ENCODE measurements around the gene VMAC.

VMAC gene

DNA sequence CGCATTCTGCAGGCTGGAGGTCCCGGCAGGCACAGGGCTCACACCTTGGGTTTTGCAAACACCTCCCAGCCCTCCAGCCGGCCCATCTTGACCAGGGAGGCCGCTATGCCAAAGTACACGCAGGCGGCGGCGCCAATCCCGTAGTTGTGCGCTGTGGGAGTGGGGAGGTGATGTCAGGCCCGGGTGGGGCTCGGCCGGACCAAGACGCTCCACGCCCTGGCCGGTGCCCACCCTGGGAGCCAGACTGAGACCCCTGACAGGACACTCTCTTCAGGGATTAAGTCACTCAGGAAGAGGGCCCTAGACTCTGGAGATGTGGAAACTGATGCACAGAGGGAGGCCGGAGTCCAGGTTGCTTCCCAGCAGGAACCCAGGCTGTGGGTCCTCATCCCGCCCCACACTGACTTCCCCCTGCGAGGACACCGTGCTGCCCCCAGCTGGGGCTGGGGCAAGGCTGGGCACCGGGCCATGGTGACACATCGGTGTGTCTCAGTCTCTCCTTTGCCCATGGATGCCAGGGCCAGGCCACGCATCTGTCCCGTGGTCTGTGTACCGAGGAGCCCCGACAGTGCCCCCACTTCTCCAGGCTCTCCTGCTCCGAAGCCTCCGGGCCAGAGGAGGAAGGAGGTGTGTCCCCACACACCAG is 9.8 kb upstream of the VMAC start:
- DNase-seq (ENCODE audit: low read depth) = no peak
- H3K4me3 ChIP-seq (ENCODE audit: low read depth, low read length) = no peak overlapping the region
- TF ChIP-seq, protein P1, sequence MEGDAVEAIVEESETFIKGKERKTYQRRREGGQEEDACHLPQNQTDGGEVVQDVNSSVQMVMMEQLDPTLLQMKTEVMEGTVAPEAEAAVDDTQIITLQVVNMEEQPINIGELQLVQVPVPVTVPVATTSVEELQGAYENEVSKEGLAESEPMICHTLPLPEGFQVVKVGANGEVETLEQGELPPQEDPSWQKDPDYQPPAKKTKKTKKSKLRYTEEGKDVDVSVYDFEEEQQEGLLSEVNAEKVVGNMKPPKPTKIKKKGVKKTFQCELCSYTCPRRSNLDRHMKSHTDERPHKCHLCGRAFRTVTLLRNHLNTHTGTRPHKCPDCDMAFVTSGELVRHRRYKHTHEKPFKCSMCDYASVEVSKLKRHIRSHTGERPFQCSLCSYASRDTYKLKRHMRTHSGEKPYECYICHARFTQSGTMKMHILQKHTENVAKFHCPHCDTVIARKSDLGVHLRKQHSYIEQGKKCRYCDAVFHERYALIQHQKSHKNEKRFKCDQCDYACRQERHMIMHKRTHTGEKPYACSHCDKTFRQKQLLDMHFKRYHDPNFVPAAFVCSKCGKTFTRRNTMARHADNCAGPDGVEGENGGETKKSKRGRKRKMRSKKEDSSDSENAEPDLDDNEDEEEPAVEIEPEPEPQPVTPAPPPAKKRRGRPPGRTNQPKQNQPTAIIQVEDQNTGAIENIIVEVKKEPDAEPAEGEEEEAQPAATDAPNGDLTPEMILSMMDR (IDR thresholded peaks at IDR 0.05; ENCODE audit: control insufficient read depth, extremely low read depth, insufficient read depth) = no peak

- DNase-seq (ENCODE audit: low read depth) = no peak
- no peak overlapping the region for H3K4me3 ChIP-seq (ENCODE audit: low read depth, low read length)
- TF ChIP-seq, protein P1 (IDR thresholded peaks at IDR 0.05; ENCODE audit: control insufficient read depth, extremely low read depth, insufficient read depth) = no peak
These were observed 9.3 kb upstream of the VMAC start for GRCh38 chr19:5895409-5895808.

DNA sequence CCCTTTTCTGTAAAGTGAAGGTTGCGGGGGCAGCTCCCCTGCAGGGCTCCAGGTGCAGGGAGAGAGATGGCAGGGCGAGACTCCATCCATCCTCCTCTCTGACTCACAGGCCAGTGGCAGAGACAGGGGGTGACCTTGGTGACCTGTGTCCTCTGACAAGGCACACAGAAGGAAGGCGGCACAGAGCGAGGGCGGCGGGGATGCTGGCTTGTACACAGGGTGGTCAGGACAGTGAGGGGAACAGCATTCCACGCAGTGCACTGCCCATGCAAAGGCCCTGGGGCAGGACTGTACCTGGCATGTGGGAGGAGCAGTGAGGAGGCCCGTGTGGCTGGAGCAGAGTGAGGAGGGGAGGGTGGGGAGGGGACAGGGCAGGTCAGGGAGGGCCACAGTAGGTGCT is 8.8 kb upstream of the VMAC start:
- no peak for DNase-seq (ENCODE audit: low read depth)
- TF ChIP-seq, protein P1 (IDR thresholded peaks at IDR 0.05; ENCODE audit: control insufficient read depth, extremely low read depth, insufficient read depth) = no peak
- H3K4me3 ChIP-seq (ENCODE audit: low read depth, low read length) = no peak overlapping the region

DNA sequence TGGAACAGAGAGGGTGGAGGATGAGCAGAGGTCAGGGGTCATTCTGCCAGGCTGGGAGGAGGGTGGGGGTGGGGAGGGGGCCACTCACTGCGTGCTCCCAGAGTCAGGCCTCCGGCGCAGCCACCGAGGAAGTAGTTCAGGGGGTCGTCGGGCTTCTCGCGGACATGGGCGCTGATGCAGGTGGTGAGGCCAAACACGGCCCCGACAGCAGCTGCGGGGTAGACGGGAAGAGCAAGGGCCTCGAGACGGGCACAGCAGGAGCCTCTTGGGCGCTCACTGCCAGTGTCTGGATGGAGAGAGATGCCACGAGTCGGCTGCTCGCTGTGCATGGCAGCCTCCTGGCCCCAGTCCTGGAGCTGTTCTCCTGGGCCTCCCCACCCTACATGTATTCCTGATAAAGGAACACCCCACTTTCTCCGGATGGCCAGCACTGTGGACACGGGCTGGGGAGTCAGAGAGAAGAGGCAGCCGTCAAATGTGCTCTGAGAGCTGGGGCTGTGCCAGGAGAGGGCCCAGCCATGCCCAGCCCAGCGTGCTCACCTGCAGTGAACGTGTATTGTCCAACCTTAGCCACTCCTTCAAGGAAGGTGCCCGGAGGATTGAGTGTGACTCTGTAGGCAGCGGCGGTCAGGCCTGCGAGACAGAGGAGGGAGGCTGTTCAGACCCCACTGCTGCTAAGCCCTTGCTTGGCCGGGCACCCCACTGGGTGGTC is 8.2 kb upstream of the VMAC start:
- TF ChIP-seq, protein P1 (IDR thresholded peaks at IDR 0.05; ENCODE audit: control insufficient read depth, extremely low read depth, insufficient read depth) = no peak
- no peak overlapping the region for H3K4me3 ChIP-seq (ENCODE audit: low read depth, low read length)
- DNase-seq (ENCODE audit: low read depth) = no peak

GRCh38 chr19:5897189-5897969 is 7.3 kb upstream of the VMAC start:
- H3K4me3 ChIP-seq (ENCODE audit: low read depth, low read length) = no peak overlapping the region
- TF ChIP-seq, protein P1 (IDR thresholded peaks at IDR 0.05; ENCODE audit: control insufficient read depth, extremely low read depth, insufficient read depth) = no peak
- no peak for DNase-seq (ENCODE audit: low read depth)

DNA sequence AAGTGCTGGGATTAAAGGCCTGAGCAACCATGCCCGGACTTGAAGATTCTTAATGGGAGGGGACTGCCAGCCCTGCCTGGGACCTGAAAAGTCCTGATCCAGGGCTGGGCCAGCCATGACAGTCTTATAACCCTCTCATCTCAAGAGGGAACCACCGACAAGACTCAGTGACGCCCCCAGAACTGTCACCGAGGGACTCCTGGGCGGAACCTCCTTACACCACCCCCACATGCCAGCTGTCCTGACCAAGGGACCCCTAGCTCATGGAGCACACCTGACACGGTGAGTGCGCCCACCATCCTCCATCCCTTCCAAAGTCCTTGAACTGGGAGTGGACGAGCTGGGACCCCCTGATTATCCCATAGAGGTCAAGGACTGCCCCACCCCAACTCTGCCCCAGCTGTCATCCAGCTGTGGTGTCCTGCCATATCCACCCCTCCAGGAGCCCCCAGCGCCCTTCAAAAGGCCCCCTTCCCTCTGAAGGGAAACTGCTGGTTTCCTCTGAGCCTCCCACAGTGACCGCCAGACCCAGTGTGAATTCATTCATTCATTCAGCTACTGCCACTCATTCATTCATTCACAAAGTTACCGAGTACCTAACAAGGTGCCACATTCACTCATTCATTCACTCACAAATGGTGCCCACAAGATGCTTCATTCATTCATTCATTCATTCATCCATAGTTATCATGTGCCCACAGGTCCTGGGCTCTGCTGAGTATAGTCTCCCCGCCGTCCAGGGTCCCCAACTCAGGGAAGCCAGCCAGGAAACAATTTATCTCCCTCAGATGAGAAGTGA is 4.7 kb upstream of the VMAC start:
- TF ChIP-seq, protein P1 (IDR thresholded peaks at IDR 0.05; ENCODE audit: control insufficient read depth, extremely low read depth, insufficient read depth) = no peak
- DNase-seq (ENCODE audit: low read depth) = no peak
- no peak overlapping the region for H3K4me3 ChIP-seq (ENCODE audit: low read depth, low read length)
